IMR-90 (cell line): ENCODE measurements around the gene MYO9B. TPM values are rescaled to one million over a fixed set of nuclear protein-coding genes. Genes with fewer than 3 reads are reported as not detected.

ENCODE experiments used
- ATAC-seq: fragments of 200-7000 bp; cut with Tn5 transposase; 2 replicates; pipeline ENCODE4 v1.9.1; 2020; ENCODE audit warnings: low read depth, mild to moderate bottlenecking, moderate library complexity
- BruUV-seq: library from RNA; stranded (reverse); fragments of 400-500 nt; replicated peaks from 2 replicates; lab custom pipeline; 2021; lab: Mats Ljungman, UMichigan
- CTCF ChIA-PET: fragments of 300-600 bp; formaldehyde crosslinking; extraction: SDS; loops from one replicate; lab custom pipeline; 2021; ENCODE audit warnings: antibody characterized with exemption; lab: Yijun Ruan, JAX
- POLR2A ChIA-PET: fragments of 300-600 bp; sonication (Branson Sonifier 250); formaldehyde crosslinking; loops from one replicate; lab custom pipeline; 2022; ENCODE audit warnings: antibody characterized with exemption; ENCODE audit not compliant: unreplicated experiment; lab: Charles Lee
- DNase-seq: peaks from one replicate; pipeline ENCODE4 v3.0.0; 2013
- H2AFZ ChIP-seq: replicated peaks from 2 replicates; pipeline ENCODE3; 2013; ENCODE audit warnings: low read length, mild to moderate bottlenecking; ENCODE audit not compliant: poor library complexity
- H2AK5ac ChIP-seq: 2 replicates; pipeline ENCODE4 v1.6.1; 2013; ENCODE audit warnings: low read depth, low read length, inconsistent platforms
- H2AK9ac ChIP-seq: replicated peaks from 2 replicates; pipeline ENCODE3; 2013; ENCODE audit warnings: mild to moderate bottlenecking, low read depth, low read length, moderate library complexity; ENCODE audit not compliant: poor library complexity
- H2BK120ac ChIP-seq: 2 replicates; pipeline ENCODE4 v1.6.1; 2013; ENCODE audit warnings: low read depth, low read length, inconsistent platforms
- H2BK15ac ChIP-seq: 3 replicates; pipeline ENCODE4 v1.6.1; 2013; ENCODE audit warnings: low read depth, low read length, inconsistent platforms
- H2BK20ac ChIP-seq: 2 replicates; pipeline ENCODE4 v1.6.1; 2013; ENCODE audit warnings: low read depth, mild to moderate bottlenecking, inconsistent platforms, low read length, moderate library complexity
- H2BK5ac ChIP-seq: 2 replicates; pipeline ENCODE4 v1.6.1; 2013; ENCODE audit warnings: mild to moderate bottlenecking, low read depth, low read length, inconsistent platforms; ENCODE audit not compliant: poor library complexity, severe bottlenecking
- H3K14ac ChIP-seq: replicated peaks from 2 replicates; pipeline ENCODE4 v1.6.1; 2013; ENCODE audit warnings: low read depth, low read length, inconsistent platforms
- H3K18ac ChIP-seq: 2 replicates; pipeline ENCODE4 v1.6.1; 2013; ENCODE audit warnings: low read depth, low read length, control low read depth
- H3K23ac ChIP-seq: 2 replicates; pipeline ENCODE4 v1.6.1; 2013; ENCODE audit warnings: low read depth, low read length, inconsistent platforms
- H3K27ac ChIP-seq: 2 replicates; pipeline ENCODE4 v1.5.1; 2013; ENCODE audit warnings: mild to moderate bottlenecking, control low read depth, low read length; ENCODE audit not compliant: insufficient read depth
- H3K27me3 ChIP-seq: 2 replicates; pipeline ENCODE4 v1.6.1; 2013; ENCODE audit warnings: low read length; ENCODE audit not compliant: control insufficient read depth, insufficient read depth
- H3K36me3 ChIP-seq: 2 replicates; pipeline ENCODE4 v1.6.1; 2013; ENCODE audit warnings: low read length, mixed read lengths; ENCODE audit not compliant: control insufficient read depth, insufficient read depth
- H3K4ac ChIP-seq: 2 replicates; pipeline ENCODE4 v1.6.1; 2013; ENCODE audit warnings: low read depth, low read length, inconsistent platforms
- H3K4me1 ChIP-seq: 2 replicates; pipeline ENCODE4 v1.6.1; 2013; ENCODE audit warnings: low read length, mixed read lengths; ENCODE audit not compliant: control insufficient read depth, insufficient read depth
- H3K4me2 ChIP-seq: 2 replicates; pipeline ENCODE4 v1.6.1; 2013; ENCODE audit warnings: low read depth, mild to moderate bottlenecking, control low read depth, low read length, moderate library complexity
- H3K4me3 ChIP-seq: 2 replicates; pipeline ENCODE4 v1.5.1; 2013; ENCODE audit warnings: low read depth, mild to moderate bottlenecking, control low read depth, low read length, moderate library complexity; ENCODE audit not compliant: insufficient read depth
- H3K56ac ChIP-seq: 2 replicates; pipeline ENCODE4 v1.6.1; 2013; ENCODE audit warnings: low read length, inconsistent platforms; ENCODE audit not compliant: insufficient read depth; ENCODE audit errors: extremely low read depth
- H3K79me1 ChIP-seq, 2 experiments: 2 replicates each; pipeline ENCODE4 v1.6.1; 2013; ENCODE audit warnings: low read length in 2 of 2, inconsistent platforms in 1 of 2, low read depth in 1 of 2
- H3K9ac ChIP-seq: 2 replicates; pipeline ENCODE4 v1.6.1; 2013; ENCODE audit warnings: low read depth, low read length, control low read depth
- H3K9me1 ChIP-seq: 2 replicates; pipeline ENCODE4 v1.6.1; 2013; ENCODE audit warnings: low read length, inconsistent platforms; ENCODE audit not compliant: insufficient read depth
- H3K9me3 ChIP-seq: 2 replicates; pipeline ENCODE4 v1.6.1; 2013; ENCODE audit warnings: low read length; ENCODE audit not compliant: control insufficient read depth, insufficient read depth
- H4K20me1 ChIP-seq: 2 replicates; pipeline ENCODE4 v1.6.1; 2013; ENCODE audit warnings: low read length, inconsistent platforms; ENCODE audit not compliant: insufficient read depth
- H4K5ac ChIP-seq: 2 replicates; pipeline ENCODE4 v1.6.1; 2013; ENCODE audit warnings: mild to moderate bottlenecking, low read depth, low read length, control low read depth
- H4K8ac ChIP-seq, 2 experiments: 2 replicates each; pipeline ENCODE4 v1.6.1; 2013; ENCODE audit warnings: low read depth in 2 of 2, low read length in 2 of 2, control low read depth in 1 of 2, inconsistent platforms in 1 of 2
- H4K91ac ChIP-seq: 2 replicates; pipeline ENCODE4 v1.6.1; 2013; ENCODE audit warnings: low read depth, low read length, inconsistent platforms; ENCODE audit not compliant: insufficient read depth
- BHLHE40 ChIP-seq: fragments of 150-350 bp; IDR thresholded peaks from 2 replicates; pipeline ENCODE4 v1.6.1; 2016; ENCODE audit warnings: mild to moderate bottlenecking, low read depth, low read length
- CEBPB ChIP-seq: IDR thresholded peaks from 2 replicates; pipeline ENCODE4 v1.6.1; 2012; ENCODE audit warnings: low read depth, low read length, improper control_type of control experiment
- CHD1 ChIP-seq: IDR thresholded peaks from 2 replicates; pipeline ENCODE4 v1.6.1; 2012; ENCODE audit warnings: low read depth, low read length, improper control_type of control experiment
- CTCF ChIP-seq: conservative IDR thresholded peaks from 2 replicates; pipeline ENCODE4 v1.5.1; 2012; ENCODE audit warnings: mild to moderate bottlenecking, low read depth, low read length, improper control_type of control experiment
- FOS ChIP-seq: fragments of 150-350 bp; IDR thresholded peaks from 2 replicates; pipeline ENCODE4 v1.6.1; 2016; ENCODE audit warnings: low read depth, low read length
- MAFK ChIP-seq: IDR thresholded peaks from 2 replicates; pipeline ENCODE4 v1.6.1; 2012; ENCODE audit warnings: low read depth, low read length, improper control_type of control experiment
- MAZ ChIP-seq: IDR thresholded peaks from 2 replicates; pipeline ENCODE4 v1.6.1; 2012; ENCODE audit warnings: low read depth, mild to moderate bottlenecking, low read length, improper control_type of control experiment, moderate library complexity, borderline replicate concordance
- MXI1 ChIP-seq: IDR thresholded peaks from 2 replicates; pipeline ENCODE4 v1.6.1; 2012; ENCODE audit warnings: low read depth, mild to moderate bottlenecking, low read length, moderate library complexity, borderline replicate concordance
- NFE2L2 ChIP-seq: fragments of 150-350 bp; IDR thresholded peaks from 2 replicates; pipeline ENCODE4 v1.6.1; 2016; ENCODE audit warnings: low read depth, mild to moderate bottlenecking, low read length
- POLR2A ChIP-seq: IDR thresholded peaks from 2 replicates; pipeline ENCODE4 v1.6.1; 2012; ENCODE audit warnings: mild to moderate bottlenecking, low read depth, low read length
- RAD21 ChIP-seq: IDR thresholded peaks from 2 replicates; pipeline ENCODE4 v1.6.1; 2012; ENCODE audit warnings: low read length, improper control_type of control experiment
- RCOR1 ChIP-seq: IDR thresholded peaks from 2 replicates; pipeline ENCODE4 v1.6.1; 2012; ENCODE audit warnings: mild to moderate bottlenecking, low read length, improper control_type of control experiment; ENCODE audit not compliant: insufficient replicate concordance
- RFX5 ChIP-seq: IDR thresholded peaks from 2 replicates; pipeline ENCODE4 v1.8.0; 2012; ENCODE audit warnings: low read depth, mild to moderate bottlenecking, low read length, moderate library complexity
- SMC3 ChIP-seq: fragments of 150-350 bp; IDR thresholded peaks from 2 replicates; pipeline ENCODE4 v1.6.1; 2016; ENCODE audit warnings: low read depth, mild to moderate bottlenecking, antibody characterized with exemption, low read length, moderate library complexity
- USF2 ChIP-seq: fragments of 150-350 bp; IDR thresholded peaks from 2 replicates; pipeline ENCODE4 v1.6.1; 2017; ENCODE audit warnings: mild to moderate bottlenecking, antibody characterized with exemption, low read length, low read depth
- WGBS, 2 experiments: methylation state at CpG; one replicate each; pipeline versions ENCODE4 v1.1.5 to v1.1.7; 2013; ENCODE audit warnings: missing lambda C conversion rate in 2 of 2; ENCODE audit not compliant: insufficient read length in 1 of 2; ENCODE audit errors: extremely low coverage in 2 of 2; 5-methylcytosine and 5-hydroxymethylcytosine counted together
- dilution Hi-C: fragments of 300-500 bp; cut with HindIII; formaldehyde crosslinking; loops from one replicate; pipeline ENCODE4 v1.14.3; 2018; ENCODE audit warnings: low sequenced_read_pairs; ENCODE audit not compliant: unreplicated experiment
- in situ Hi-C: fragments of 300-500 bp; cut with MboI; formaldehyde crosslinking; loops from 3 replicates; pipeline ENCODE4 v1.14.3; 2019; ENCODE audit warnings: low sequenced_read_pairs, inconsistent platforms, mixed read lengths
- intact Hi-C: fragments of 100-400 bp; cut with micrococcal nuclease; formaldehyde crosslinking; loops from 2 replicates; pipeline ENCODE4 v1.10.0; 2022
- polyA plus RNA-seq, 3 experiments: library from polyadenylated mRNA; depleted of rRNA; stranded (reverse); fragments of >200 nt; gene quantifications; 2 replicates each; pipeline ENCODE4 v1.2.3, GENCODE V29; 2012; ENCODE audit warnings: low replicate concordance in 1 of 3
- total RNA-seq: library from RNA; depleted of rRNA; stranded (reverse); fragments of >200 nt; gene quantifications from 2 replicates; pipeline ENCODE4 v1.2.3, GENCODE V29; 2012
- TF ChIP-seq, protein P1 (sequence below): fragments of 150-350 bp; IDR thresholded peaks from 2 replicates; pipeline ENCODE4 v1.6.1; 2016; ENCODE audit warnings: low read depth, mild to moderate bottlenecking, low read length, moderate library complexity, borderline replicate concordance

The MYO9B gene
- total and polyA plus RNA-seq, 2 of the 4 experiments (the other 2 are of a cell fraction), result 61.8 to 77.8 TPM

DNA sequence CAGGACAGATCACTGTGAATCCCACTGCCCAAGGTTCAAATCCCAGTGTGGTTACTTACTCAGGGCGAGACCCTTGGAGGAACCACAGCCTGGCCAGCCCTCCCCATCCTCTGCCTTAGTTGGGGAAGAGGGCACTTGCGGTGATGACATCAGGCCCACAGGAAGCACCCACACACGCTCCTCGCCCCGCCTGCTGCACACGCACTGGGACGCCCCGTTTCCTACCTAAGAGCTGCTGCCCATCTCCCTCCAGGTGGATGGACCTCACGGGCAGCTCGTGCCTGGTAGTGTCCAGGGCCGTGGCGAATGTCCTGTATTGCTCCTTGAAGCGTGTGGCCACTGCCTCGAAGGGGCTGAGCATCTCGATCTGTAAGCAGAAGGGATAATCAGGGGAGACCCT, 19.9 kb upstream of the MYO9B start:
- no TSS peak for BruUV-seq
- no peak overlapping the region for H4K91ac ChIP-seq

More for the DNA sequence above, 19.9 kb upstream of the MYO9B start:
- ATAC-seq (no peak), DNase-seq (no peak)
- H3K4ac ChIP-seq, result no peak overlapping the region
- no peak overlapping the region for H3K56ac ChIP-seq
- H2BK20ac ChIP-seq, result no peak overlapping the region
- WGBS, 2 experiments, result 97% methylated on average over 12 of the region's 15 CpGs; no CpG with 5 or more reads in 1 of the 2 experiments
- intact Hi-C loops, result no loop called here
- peaks cover 33% of the 10 kb centered on the region for H3K36me3 ChIP-seq
- H4K20me1 ChIP-seq, result no peaks in the 10 kb centered on the region
- CTCF ChIA-PET, result interaction anchor here (1.0 kb wide), 1 partner anchor 341 kb away, joined by 4 read pairs; no protein-coding TSS in a partner anchor
- H3K4me2 ChIP-seq, result no peak overlapping the region
- H2AFZ ChIP-seq, result no peak overlapping the region
- in situ Hi-C loops, result no loop called here
- TF ChIP-seq MAZ (no peak), CHD1 (no peak), USF2 (no peak), RAD21 (no peak), BHLHE40 (no peak), RCOR1 (no peak), FOS (no peak), CEBPB (no peak), MXI1 (no peak), RFX5 (no peak), MAFK (no peak), CTCF (no peak), SMC3 (no peak), POLR2A (no peak), NFE2L2 (no peak)
- TF ChIP-seq, protein P1, sequence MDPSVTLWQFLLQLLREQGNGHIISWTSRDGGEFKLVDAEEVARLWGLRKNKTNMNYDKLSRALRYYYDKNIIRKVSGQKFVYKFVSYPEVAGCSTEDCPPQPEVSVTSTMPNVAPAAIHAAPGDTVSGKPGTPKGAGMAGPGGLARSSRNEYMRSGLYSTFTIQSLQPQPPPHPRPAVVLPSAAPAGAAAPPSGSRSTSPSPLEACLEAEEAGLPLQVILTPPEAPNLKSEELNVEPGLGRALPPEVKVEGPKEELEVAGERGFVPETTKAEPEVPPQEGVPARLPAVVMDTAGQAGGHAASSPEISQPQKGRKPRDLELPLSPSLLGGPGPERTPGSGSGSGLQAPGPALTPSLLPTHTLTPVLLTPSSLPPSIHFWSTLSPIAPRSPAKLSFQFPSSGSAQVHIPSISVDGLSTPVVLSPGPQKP, result no peak
- H3K9ac ChIP-seq, result no peak overlapping the region
- no peak overlapping the region for H3K14ac ChIP-seq
- H3K27me3 ChIP-seq, result no peaks in the 10 kb centered on the region
- dilution Hi-C loops, result no loop called here
- no peak overlapping the region for H2BK15ac ChIP-seq
- H3K79me1 ChIP-seq, result peaks cover 1 to 19% of the 10 kb centered on the region in 2 experiments; a peak in 3 of 4 replicates
- H2AK9ac ChIP-seq, result no peak overlapping the region
- H3K18ac ChIP-seq, result no peak overlapping the region
- peaks cover 17% of the 10 kb centered on the region for H3K9me3 ChIP-seq
- H2BK5ac ChIP-seq, result no peak overlapping the region
- H2AK5ac ChIP-seq, result no peak overlapping the region
- H4K8ac ChIP-seq, result no peak overlapping the region
- H4K5ac ChIP-seq, result no peak overlapping the region
- POLR2A ChIA-PET, result no interaction called here
- H3K23ac ChIP-seq, result no peak overlapping the region
- no peak overlapping the region for H2BK120ac ChIP-seq
- H3K27ac ChIP-seq, result no peak overlapping the region
- H3K4me3 ChIP-seq, result no peak overlapping the region
- no peaks in the 10 kb centered on the region for H3K4me1 ChIP-seq
- H3K9me1 ChIP-seq, result no peaks in the 10 kb centered on the region
